SKM-1 treated with dmso at 0.1 percent for 144 hours (cell line): ENCODE data around the gene NEK11.

Experiments
- DNase-seq: peaks from one replicate; lab custom pipeline; 2025; ENCODE audit not compliant: unreplicated experiment; lab: John Stamatoyannopoulos, UW

The NEK11 gene

DNA sequence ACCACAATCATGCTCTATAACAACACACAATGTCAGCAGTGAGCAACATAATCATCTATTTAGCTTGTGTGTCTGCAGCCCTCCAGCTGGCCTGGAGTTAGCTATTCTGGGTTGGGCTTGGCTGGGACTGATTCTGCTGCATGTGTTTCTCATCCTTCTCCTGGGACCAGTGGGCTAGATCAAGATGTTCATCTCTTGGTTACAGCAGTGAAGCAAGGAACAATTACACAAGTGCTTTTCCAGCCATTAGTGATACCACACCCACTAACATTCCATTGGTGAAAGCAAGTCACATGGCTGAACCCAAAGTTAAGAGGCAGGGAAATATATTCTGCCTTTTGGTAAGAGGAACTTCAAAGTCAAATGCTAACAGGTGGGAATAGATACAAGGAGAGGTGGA, 369.5 kb downstream of the NEK11 start:
- DNase-seq: no peak

- DNase-seq: no peak
Measured at GRCh38 chr3:131397889-131398288, 371.2 kb downstream of the NEK11 start.
